ENCODE results near the gene AQP11.
A peak's percentile ranks its signal among the peaks of the same experiment; 100 is the strongest.
"Not testable (repeated sequence)": the region's sequence is repeated elsewhere in the genome, so short reads cannot be mapped to it uniquely, and the experiment has no call there.

Gene AQP11

GRCh38 chr11:77596626-77597025 is 6.9 kb downstream of the AQP11 start:
- DNase-seq = no peak

GRCh38 chr11:77598195-77598594 is 8.4 kb downstream of the AQP11 start:
- DNase-seq = no peak

- DNase-seq = no peak
Observed at GRCh38 chr11:77602381-77603088, 12.8 kb downstream of the AQP11 start.

GRCh38 chr11:77604281-77604680 is 14.5 kb downstream of the AQP11 start:
- no peak for DNase-seq

- DNase-seq = no peak
Observed at GRCh38 chr11:77609234-77609633, 19.5 kb downstream of the AQP11 start.

GRCh38 chr11:77611921-77612320 is 22.2 kb downstream of the AQP11 start:
- no peak for DNase-seq

- no peak for DNase-seq
Observed at GRCh38 chr11:77617892-77618291, 28.1 kb downstream of the AQP11 start.

- DNase-seq = no peak
Observed at GRCh38 chr11:77619576-77620198, 29.9 kb downstream of the AQP11 start.

GRCh38 chr11:77630157-77630710 is 40.5 kb downstream of the AQP11 start:
- no peak for DNase-seq

- not testable (repeated sequence) for DNase-seq
Observed at GRCh38 chr11:77633926-77634325, 44.2 kb downstream of the AQP11 start.

GRCh38 chr11:77636731-77637344 is 47.1 kb downstream of the AQP11 start:
- no peak for DNase-seq

GRCh38 chr11:77637345-77638165 is 47.8 kb downstream of the AQP11 start, which contains the start of gene CLNS1A:
TSS of gene CLNS1A (minus strand) at chr11:77637794. CDS start at chr11:77637714, 80 bp downstream.
- DNase-seq = peak; percentile 87

GRCh38 chr11:77642228-77642627 is 52.5 kb downstream of the AQP11 start:
- no peak for DNase-seq

GRCh38 chr11:77644887-77645286 is 55.1 kb downstream of the AQP11 start:
- DNase-seq = no peak

GRCh38 chr11:77647654-77648305 is 58.0 kb downstream of the AQP11 start:
- DNase-seq = no peak

- no peak for DNase-seq
Observed at GRCh38 chr11:77650123-77650522, 60.4 kb downstream of the AQP11 start.

GRCh38 chr11:77654770-77655434 is 65.1 kb downstream of the AQP11 start:
- DNase-seq = no peak

- no peak for DNase-seq
Observed at GRCh38 chr11:77656362-77656761, 66.6 kb downstream of the AQP11 start.

GRCh38 chr11:77658213-77659013 is 68.7 kb downstream of the AQP11 start:
- DNase-seq = no peak

Data from stimulated activated CD4-positive, alpha-beta T cell treated with anti-CD3 and anti-CD28 coated beads, Interleukin-15, amount 100 ng/mL, for 24 hours (primary cell).